Muscle layer of duodenum (tissue), 2 donors: ENCODE data around the gene C5orf15.

ENCODE experiments used
- H3K27ac ChIP-seq: one replicate; pipeline ENCODE4 v1.7.0; 2013; ENCODE audit warnings: mild to moderate bottlenecking, low read length
- H3K27me3 ChIP-seq: one replicate; pipeline ENCODE4 v1.7.0; 2013; ENCODE audit warnings: low read depth, mild to moderate bottlenecking, control low read depth, low read length
- H3K36me3 ChIP-seq, 2 donors: one replicate each; pipeline ENCODE4 v1.7.0; 2013; ENCODE audit warnings: low read length in 2 of 2, control low read depth in 1 of 2, mild to moderate bottlenecking in 1 of 2; ENCODE audit not compliant: insufficient read depth in 2 of 2, control insufficient read depth in 1 of 2
- H3K4me1 ChIP-seq, 2 donors: one replicate each; pipeline ENCODE4 v1.7.0; 2013; ENCODE audit warnings: low read length in 2 of 2, mild to moderate bottlenecking in 2 of 2, control low read depth in 1 of 2, moderate library complexity in 1 of 2; ENCODE audit not compliant: insufficient read depth in 2 of 2, control insufficient read depth in 1 of 2
- H3K4me3 ChIP-seq, 2 donors: one replicate each; pipeline ENCODE4 v1.7.0; 2013; ENCODE audit warnings: low read length in 2 of 2, low read depth in 1 of 2, mild to moderate bottlenecking in 1 of 2
- H3K9me3 ChIP-seq, 2 donors: one replicate each; pipeline ENCODE4 v1.7.0; 2013; ENCODE audit warnings: low read length in 2 of 2, control low read depth in 1 of 2, mild to moderate bottlenecking in 1 of 2; ENCODE audit not compliant: control insufficient read depth in 1 of 2
- donor health status: healthy.

Gene C5orf15

GRCh38 chr5:133968204-133968980 is at the start of gene C5orf15:
Gene C5orf15 (minus strand): TSS chr5:133968625. CDS start chr5:133968584, 41 bp downstream.
- Histone ChIP-seq H3K4me3 (peak within 1 kb of the TSS; percentile 91 to 93), H3K36me3 (peaks cover 5 to 10% of the 10 kb centered on the region in 2 donors), H3K4me1 (peaks cover 9 to 18% of the 10 kb centered on the region in 2 donors), H3K27me3 (no peaks in the 10 kb centered on the region), H3K9me3 (no peaks in the 10 kb centered on the region), H3K27ac (peak within 1 kb of the TSS; percentile 96)

- Histone ChIP-seq H3K9me3 (no peaks in the 10 kb centered on the region), H3K4me3 (no peak overlapping the region), H3K27ac (no peak overlapping the region), H3K36me3 (peaks cover 0 to 17% of the 10 kb centered on the region in 2 donors), H3K4me1 (peaks cover 2 to 12% of the 10 kb centered on the region in 2 donors), H3K27me3 (no peaks in the 10 kb centered on the region)
These were observed 39.9 kb upstream of the C5orf15 start for GRCh38 chr5:134008266-134008749.

- Histone ChIP-seq H3K36me3 (peaks cover 0 to 17% of the 10 kb centered on the region in 2 donors), H3K9me3 (no peaks in the 10 kb centered on the region)
These were observed 39.3 kb upstream of the C5orf15 start for GRCh38 chr5:134007581-134008265.

GRCh38 chr5:134006115-134006514 is 37.7 kb upstream of the C5orf15 start:
- H3K27ac ChIP-seq = peak overlapping the region; percentile 94
- peaks cover under 1 to 17% of the 10 kb centered on the region in 2 donors for H3K36me3 ChIP-seq
- H3K9me3 ChIP-seq = no peaks in the 10 kb centered on the region
- peak overlapping the region; percentile 68 to 74 for H3K4me3 ChIP-seq
- H3K27me3 ChIP-seq = no peaks in the 10 kb centered on the region
- H3K4me1 ChIP-seq = peaks cover 15 to 32% of the 10 kb centered on the region in 2 donors

More at GRCh38 chr5:134007581-134008265, 39.3 kb upstream of the C5orf15 start:
- Histone ChIP-seq H3K27me3 (no peaks in the 10 kb centered on the region), H3K4me1 (peaks cover 8 to 17% of the 10 kb centered on the region in 2 donors), H3K27ac (no peak overlapping the region), H3K4me3 (no peak overlapping the region)

GRCh38 chr5:134005417-134006061 is 37.1 kb upstream of the C5orf15 start:
- H3K4me3 ChIP-seq = peak overlapping the region; percentile 68 to 74
- no peaks in the 10 kb centered on the region for H3K9me3 ChIP-seq
- no peaks in the 10 kb centered on the region for H3K27me3 ChIP-seq
- peak overlapping the region; percentile 94 for H3K27ac ChIP-seq
- H3K4me1 ChIP-seq = peaks cover 18 to 37% of the 10 kb centered on the region in 2 donors
- H3K36me3 ChIP-seq = peaks cover 2 to 17% of the 10 kb centered on the region in 2 donors

- Histone ChIP-seq H3K27me3 (no peaks in the 10 kb centered on the region), H3K9me3 (no peaks in the 10 kb centered on the region), H3K27ac (peak within 1 kb of the TSS; percentile 97), H3K4me3 (peak within 1 kb of the TSS; percentile 68 to 80), H3K36me3 (peaks cover 2 to 17% of the 10 kb centered on the region in 2 donors), H3K4me1 (peaks cover 18 to 44% of the 10 kb centered on the region in 2 donors)
These were observed 36.4 kb upstream of the C5orf15 start, which contains the start of gene VDAC1 for GRCh38 chr5:134004626-134005416. Gene VDAC1 (minus strand): TSS chr5:134004975. CDS start chr5:133993012, 11,963 bp downstream.

- peak overlapping the region; percentile 97 for H3K27ac ChIP-seq
These were observed 35.6 kb upstream of the C5orf15 start for GRCh38 chr5:134003817-134004625.

GRCh38 chr5:134003064-134003816 is 34.8 kb upstream of the C5orf15 start:
- Histone ChIP-seq H3K27ac (peak overlapping the region; percentile 97), H3K4me3 (peak overlapping the region; percentile 68 to 80), H3K9me3 (no peaks in the 10 kb centered on the region), H3K4me1 (peaks cover 18 to 44% of the 10 kb centered on the region in 2 donors), H3K36me3 (peaks cover 2 to 17% of the 10 kb centered on the region in 2 donors), H3K27me3 (no peaks in the 10 kb centered on the region)

More at GRCh38 chr5:134003817-134004625, 35.6 kb upstream of the C5orf15 start:
- Histone ChIP-seq H3K9me3 (no peaks in the 10 kb centered on the region), H3K27me3 (no peaks in the 10 kb centered on the region), H3K4me3 (peak overlapping the region; percentile 68 to 80), H3K4me1 (peaks cover 18 to 44% of the 10 kb centered on the region in 2 donors), H3K36me3 (peaks cover 2 to 17% of the 10 kb centered on the region in 2 donors)

- Histone ChIP-seq H3K27ac (peak overlapping the region; percentile 5), H3K4me1 (peaks cover 18 to 44% of the 10 kb centered on the region in 2 donors)
These were observed 33.7 kb upstream of the C5orf15 start for GRCh38 chr5:134001938-134002731.

More at GRCh38 chr5:134001938-134002731, 33.7 kb upstream of the C5orf15 start:
- Histone ChIP-seq H3K27me3 (no peaks in the 10 kb centered on the region), H3K36me3 (peaks cover 2 to 17% of the 10 kb centered on the region in 2 donors), H3K4me3 (peak overlapping the region; percentile 68 to 80), H3K9me3 (no peaks in the 10 kb centered on the region)
